ENCODE data around the gene MYH14.
"Not testable (repeated sequence)": the region's sequence is repeated elsewhere in the genome, so short reads cannot be mapped to it uniquely, and the experiment has no call there.

MYH14 gene

GRCh38 chr19:50334741-50335421 lies 131.5 kb downstream of the MYH14 start:
- H3K27me3 ChIP-seq (replicated peaks): peaks cover 22% of the 10 kb centered on the region
- in situ Hi-C loops (cut with HindIII; ENCODE audit: low pct_ligation_motif_present, low sequenced_read_pairs): no loop called here
- H3K27ac ChIP-seq: no peak overlapping the region
- no peak overlapping the region for H3K4me3 ChIP-seq (ENCODE audit: low read depth, low read length)
- TF ChIP-seq, protein P1, sequence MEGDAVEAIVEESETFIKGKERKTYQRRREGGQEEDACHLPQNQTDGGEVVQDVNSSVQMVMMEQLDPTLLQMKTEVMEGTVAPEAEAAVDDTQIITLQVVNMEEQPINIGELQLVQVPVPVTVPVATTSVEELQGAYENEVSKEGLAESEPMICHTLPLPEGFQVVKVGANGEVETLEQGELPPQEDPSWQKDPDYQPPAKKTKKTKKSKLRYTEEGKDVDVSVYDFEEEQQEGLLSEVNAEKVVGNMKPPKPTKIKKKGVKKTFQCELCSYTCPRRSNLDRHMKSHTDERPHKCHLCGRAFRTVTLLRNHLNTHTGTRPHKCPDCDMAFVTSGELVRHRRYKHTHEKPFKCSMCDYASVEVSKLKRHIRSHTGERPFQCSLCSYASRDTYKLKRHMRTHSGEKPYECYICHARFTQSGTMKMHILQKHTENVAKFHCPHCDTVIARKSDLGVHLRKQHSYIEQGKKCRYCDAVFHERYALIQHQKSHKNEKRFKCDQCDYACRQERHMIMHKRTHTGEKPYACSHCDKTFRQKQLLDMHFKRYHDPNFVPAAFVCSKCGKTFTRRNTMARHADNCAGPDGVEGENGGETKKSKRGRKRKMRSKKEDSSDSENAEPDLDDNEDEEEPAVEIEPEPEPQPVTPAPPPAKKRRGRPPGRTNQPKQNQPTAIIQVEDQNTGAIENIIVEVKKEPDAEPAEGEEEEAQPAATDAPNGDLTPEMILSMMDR (IDR thresholded peaks at IDR 0.05; ENCODE audit: low read depth, low read length, missing control alignments): no peak
- DNase-seq: no peak
- no peaks in the 10 kb centered on the region for H3K36me3 ChIP-seq (replicated peaks)

- DNase-seq; in situ Hi-C loops (cut with HindIII; ENCODE audit: low pct_ligation_motif_present, low sequenced_read_pairs): not testable (repeated sequence)
Measured at GRCh38 chr19:50337031-50337430, 133.6 kb downstream of the MYH14 start.

DNA sequence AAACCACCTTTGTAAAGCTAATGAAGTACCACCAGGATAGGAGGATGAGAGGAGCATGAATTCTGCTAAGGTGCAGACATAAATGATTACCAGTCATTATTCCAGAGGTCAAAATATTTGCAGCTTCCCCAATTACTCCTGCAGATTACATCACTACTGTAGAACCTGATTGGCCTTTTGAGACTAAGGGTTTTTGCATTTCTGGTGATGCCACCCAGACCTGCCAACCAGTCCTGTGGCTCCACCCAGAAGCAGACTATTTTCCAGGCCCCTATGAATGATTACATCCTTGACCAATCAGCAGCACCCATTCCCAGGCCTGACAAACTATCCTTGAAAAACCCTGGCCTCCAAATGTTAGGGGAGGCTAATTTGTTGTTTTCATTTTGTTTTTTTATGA lies 136.9 kb downstream of the MYH14 start:
- in situ Hi-C loops (cut with HindIII; ENCODE audit: low pct_ligation_motif_present, low sequenced_read_pairs): no loop called here

More at GRCh38 chr19:50337031-50337430, 133.6 kb downstream of the MYH14 start:
- H3K27me3 ChIP-seq (replicated peaks); H3K36me3 ChIP-seq (replicated peaks); H3K4me3 ChIP-seq (ENCODE audit: low read depth, low read length); H3K27ac ChIP-seq: not testable (repeated sequence)

DNA sequence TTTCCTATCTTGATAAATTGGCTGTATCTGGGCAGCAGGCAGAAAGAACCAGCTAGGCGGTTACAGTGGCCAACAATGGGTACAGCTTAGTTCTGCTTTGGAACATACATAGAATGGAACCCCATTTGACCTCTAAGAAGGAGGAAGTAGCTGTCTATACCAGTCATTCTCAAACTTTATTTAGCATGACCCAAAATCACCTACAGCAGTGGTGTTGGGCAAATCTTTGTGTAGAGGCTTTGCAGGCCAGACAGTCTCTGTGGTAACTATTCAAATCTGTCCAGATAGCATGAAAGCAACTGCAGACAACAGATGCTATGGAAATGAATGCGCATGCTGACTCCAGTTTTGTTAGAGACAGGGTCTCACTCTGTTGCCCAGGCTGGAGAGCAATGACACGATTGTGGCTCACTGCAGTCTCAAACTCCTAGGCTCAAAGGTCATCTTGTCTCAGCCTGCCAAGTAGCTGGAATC lies 137.7 kb downstream of the MYH14 start:
- H3K27me3 ChIP-seq (replicated peaks): no peaks in the 10 kb centered on the region
- H3K36me3 ChIP-seq (replicated peaks): no peaks in the 10 kb centered on the region
- in situ Hi-C loops (cut with HindIII; ENCODE audit: low pct_ligation_motif_present, low sequenced_read_pairs): no loop called here
- H3K27ac ChIP-seq: no peak overlapping the region
- DNase-seq: no peak
- TF ChIP-seq, protein P1 (IDR thresholded peaks at IDR 0.05; ENCODE audit: low read depth, low read length, missing control alignments): no peak
- no peak overlapping the region for H3K4me3 ChIP-seq (ENCODE audit: low read depth, low read length)

More for the DNA sequence above, 136.9 kb downstream of the MYH14 start:
- Histone ChIP-seq H3K27ac (no peak overlapping the region), H3K36me3 (replicated peaks) (no peaks in the 10 kb centered on the region), H3K4me3 (ENCODE audit: low read depth, low read length) (no peak overlapping the region), H3K27me3 (replicated peaks) (no peaks in the 10 kb centered on the region)
- TF ChIP-seq, protein P1 (IDR thresholded peaks at IDR 0.05; ENCODE audit: low read depth, low read length, missing control alignments): no peak
- DNase-seq: no peak

DNA sequence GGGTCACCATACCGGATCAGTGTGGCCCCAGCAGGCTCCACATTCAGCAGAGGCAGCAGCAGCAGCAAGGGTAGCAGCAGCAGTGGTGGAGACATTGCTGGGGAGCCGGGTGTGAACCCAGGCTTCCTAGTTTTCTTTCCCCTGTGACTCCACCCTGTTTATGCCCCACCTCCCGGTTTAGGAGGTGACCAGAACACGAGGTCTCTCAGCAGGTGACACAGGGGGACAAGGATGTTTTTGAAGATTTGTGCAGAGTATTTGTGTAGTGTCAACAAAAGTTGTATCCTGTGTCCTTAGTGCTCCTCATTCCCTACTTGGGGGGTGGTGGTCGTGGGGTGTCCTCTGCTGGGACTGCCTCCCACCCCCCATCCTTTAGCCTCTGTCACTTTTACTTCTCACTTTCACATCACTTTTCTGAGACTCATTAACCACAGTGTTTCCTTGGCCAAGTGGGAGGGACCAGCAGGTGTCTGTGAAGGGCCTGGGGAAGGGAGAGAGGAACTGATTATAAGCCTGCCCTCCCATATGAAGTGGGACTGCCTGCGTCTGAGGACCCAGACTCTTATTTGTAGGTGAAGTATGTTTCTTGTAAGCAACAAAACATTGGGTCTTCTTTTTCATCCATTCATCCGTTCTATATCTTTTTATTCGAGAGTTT lies 141.4 kb downstream of the MYH14 start:
- Histone ChIP-seq H3K4me3 (ENCODE audit: low read depth, low read length) (no peak overlapping the region), H3K36me3 (replicated peaks) (no peaks in the 10 kb centered on the region), H3K27ac (no peak overlapping the region), H3K27me3 (replicated peaks) (no peaks in the 10 kb centered on the region)
- DNase-seq: no peak
- TF ChIP-seq, protein P1 (IDR thresholded peaks at IDR 0.05; ENCODE audit: low read depth, low read length, missing control alignments): no peak
- in situ Hi-C loops (cut with HindIII; ENCODE audit: low pct_ligation_motif_present, low sequenced_read_pairs): no loop called here

DNA sequence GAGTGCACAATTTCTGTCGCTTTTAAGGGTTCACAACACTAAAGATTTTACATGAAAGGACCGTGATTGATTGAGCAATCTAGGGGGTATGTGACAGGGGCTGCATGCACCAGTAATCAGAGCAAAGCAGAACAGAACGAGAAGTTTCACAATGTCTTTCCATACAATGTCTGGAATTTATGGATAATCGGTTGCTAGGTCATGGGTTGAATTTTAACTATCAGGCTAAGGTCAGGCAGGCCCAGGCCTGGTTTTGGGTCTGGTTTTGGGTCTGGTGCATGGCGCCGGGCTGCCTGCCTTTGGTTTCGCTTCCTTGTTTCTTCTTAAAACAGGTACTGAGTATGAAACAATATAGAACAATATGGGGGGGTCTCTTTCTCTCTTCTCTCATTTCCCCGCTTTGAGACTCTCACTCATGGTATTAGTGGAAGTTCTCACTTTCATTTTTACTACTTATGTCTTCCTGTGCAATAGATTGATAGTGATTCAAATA lies 143.7 kb downstream of the MYH14 start:
- H3K4me3 ChIP-seq (ENCODE audit: low read depth, low read length); DNase-seq; H3K27me3 ChIP-seq (replicated peaks); in situ Hi-C loops (cut with HindIII; ENCODE audit: low pct_ligation_motif_present, low sequenced_read_pairs); H3K27ac ChIP-seq; H3K36me3 ChIP-seq (replicated peaks): not testable (repeated sequence)
